NCI-H1436 (cell line): Measurements from ENCODE around the gene CDK5RAP2.

ENCODE experiments used
- DNase-seq: peaks from one replicate; lab custom pipeline; 2025; lab: John Stamatoyannopoulos, UW

Gene CDK5RAP2

DNA sequence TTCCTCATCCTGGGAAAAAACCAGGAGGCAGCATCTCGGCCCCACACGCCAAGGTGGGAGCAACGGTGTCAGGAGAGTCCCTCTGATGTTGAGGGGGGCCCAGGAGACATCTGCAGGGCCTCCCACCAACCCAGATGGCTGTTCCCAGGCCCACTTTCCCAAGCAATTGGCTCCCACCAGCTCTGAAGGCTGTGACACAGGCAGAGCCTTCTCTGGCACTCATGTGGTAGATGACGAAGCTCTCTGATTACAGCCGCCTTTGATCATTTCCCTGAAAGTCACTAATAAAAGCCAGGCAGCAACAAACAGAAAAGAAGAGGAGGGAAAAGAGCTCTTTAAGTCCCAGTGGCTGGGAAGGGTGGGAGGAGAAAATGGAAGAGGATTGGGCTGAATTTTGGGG lies 226.5 kb downstream of the CDK5RAP2 start:
- no peak for DNase-seq

DNA sequence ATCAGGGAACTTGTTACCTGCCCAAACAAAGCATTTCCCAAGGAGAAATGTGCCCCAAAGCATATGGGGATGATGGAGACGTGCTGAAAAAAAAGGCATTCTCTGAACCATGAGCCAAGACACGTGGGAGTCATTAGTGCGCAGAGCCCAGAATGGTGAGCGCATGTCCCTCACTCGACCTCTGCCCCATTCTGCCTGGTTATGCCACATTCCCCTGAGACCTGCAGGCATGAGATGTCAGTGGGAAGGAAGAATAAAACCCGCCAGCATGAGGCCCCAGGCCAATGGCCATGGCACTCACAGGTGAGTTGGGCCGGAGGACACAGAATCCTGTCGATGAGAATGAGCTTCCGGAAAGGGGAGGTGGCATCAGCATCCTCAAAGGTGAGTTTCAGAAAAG lies 228.9 kb downstream of the CDK5RAP2 start:
- no peak for DNase-seq

GRCh38 chr9:120350596-120350995 lies 229.4 kb downstream of the CDK5RAP2 start:
- DNase-seq = no peak

DNA sequence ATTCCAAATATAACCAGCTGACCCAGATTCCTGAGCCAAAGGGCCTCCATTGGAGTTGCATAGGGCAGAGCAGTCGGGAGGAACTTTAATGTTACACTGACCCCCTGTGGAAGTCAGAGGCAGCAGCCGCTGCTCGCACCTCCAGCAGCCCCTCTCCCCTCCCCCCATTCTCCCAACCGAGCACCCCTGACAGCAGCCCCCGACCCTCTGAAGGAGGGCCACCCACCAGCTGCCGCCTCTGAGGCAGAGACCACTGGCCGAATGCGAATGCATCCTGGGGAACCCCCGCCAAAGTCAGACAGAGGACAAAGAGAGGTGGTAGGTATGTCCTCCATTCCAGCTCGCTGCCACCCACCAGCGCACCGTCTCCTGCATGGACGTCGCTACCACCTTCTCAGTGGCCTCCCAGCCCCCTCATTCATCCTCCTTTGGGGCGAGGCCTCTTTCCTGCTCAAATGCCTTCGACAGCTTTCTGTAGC lies 231.0 kb downstream of the CDK5RAP2 start:
- peak; percentile 51 for DNase-seq

- DNase-seq = no peak
Measured at GRCh38 chr9:120345379-120345778, 234.6 kb downstream of the CDK5RAP2 start.

GRCh38 chr9:120344230-120344629 lies 235.7 kb downstream of the CDK5RAP2 start:
- DNase-seq = no peak

DNA sequence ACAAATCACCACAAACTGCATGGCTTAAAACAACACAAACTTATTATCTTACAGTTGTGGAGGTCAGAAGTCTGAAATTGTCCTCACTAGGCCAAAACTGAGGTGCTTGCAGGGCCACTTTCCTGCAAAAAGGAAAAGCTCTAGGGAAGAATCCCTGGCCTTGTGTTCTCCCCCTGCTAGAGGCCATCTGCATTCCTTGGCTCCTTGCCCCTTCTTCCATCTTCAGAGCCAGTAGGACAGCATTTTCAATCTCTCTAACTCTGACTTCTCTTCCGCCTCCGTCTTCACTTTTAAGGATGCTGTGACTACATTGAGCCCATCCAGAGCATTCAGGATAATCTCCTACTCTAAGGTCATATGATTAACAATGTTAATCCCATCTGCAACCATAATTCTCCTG lies 236.6 kb downstream of the CDK5RAP2 start:
- no peak for DNase-seq
